Measurements from ENCODE around the gene ZSWIM5. TPM values are rescaled to one million over a fixed set of nuclear protein-coding genes. Genes with fewer than 3 reads are reported as not detected.
"Not testable (repeated sequence)": the region's sequence is repeated elsewhere in the genome, so short reads cannot be mapped to it uniquely, and the experiment has no call there.

The ZSWIM5 gene
- total and polyA plus RNA-seq, 7 experiments from 2014 or later, result 0.17 to 3.6 (median 2.0) TPM

- H3K27ac Mint-ChIP-seq, result no peak overlapping the region
- POLR2A ChIA-PET, result no interaction called here
- Histone ChIP-seq H3K4me1 (ENCODE audit: control insufficient read depth in 2 of 2, insufficient read depth in 2 of 2, low read length in 2 of 2) (no peaks in the 10 kb centered on the region), H3K4me3 (ENCODE audit: low read length) (no peak overlapping the region), H3K36me3 (ENCODE audit: control insufficient read depth in 2 of 3, insufficient read depth in 3 of 3, low read length in 3 of 3) (no peaks in the 10 kb centered on the region), H3K9me3 (ENCODE audit: control insufficient read depth in 2 of 3, low read length in 3 of 3) (no peaks in the 10 kb centered on the region), H3K27ac (ENCODE audit: low read depth, low read length) (no peak overlapping the region), H3K27me3 (ENCODE audit: control insufficient read depth in 2 of 2, insufficient read depth in 2 of 2, low read length in 2 of 2) (no peaks in the 10 kb centered on the region)
- no peaks in the 10 kb centered on the region for H3K4me1 Mint-ChIP-seq
- CTCF ChIA-PET, result no interaction called here
- H3K9me3 Mint-ChIP-seq, result peaks cover 3 to 38% (median 15%) of the 10 kb centered on the region in 11 donors
- intact Hi-C loops (cut with micrococcal nuclease), result no loop called here
- peaks cover 0 to 15% (median 1%) of the 10 kb centered on the region in 5 donors for H3K36me3 Mint-ChIP-seq
- H3K27me3 Mint-ChIP-seq, result peaks cover 0 to 41% (median 0%) of the 10 kb centered on the region in 5 donors
- no peak overlapping the region for H3K4me3 Mint-ChIP-seq
- DNase-seq (no peak), ATAC-seq (no peak)
Observed at GRCh38 chr1:45071567-45071966, 134.8 kb downstream of the ZSWIM5 start.

DNA sequence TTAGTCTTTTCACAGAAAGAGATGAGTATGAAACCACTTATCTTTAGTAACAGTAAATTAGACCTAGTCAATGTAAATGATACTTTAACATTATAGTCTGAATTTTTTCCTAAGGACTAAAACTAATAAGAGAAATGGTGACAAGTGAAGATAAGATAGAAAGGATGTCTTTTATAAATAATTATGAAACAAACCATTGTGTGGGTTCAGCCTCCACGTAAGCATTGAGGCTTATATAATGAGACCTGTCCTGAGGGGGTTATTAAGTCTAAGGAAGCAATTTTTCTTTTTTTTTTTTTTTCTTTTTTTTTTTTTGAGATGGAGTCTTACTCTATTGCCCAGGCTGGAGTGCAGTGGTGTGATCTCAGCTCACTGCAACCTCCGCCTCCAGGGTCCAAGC, 138.6 kb downstream of the ZSWIM5 start:
- ChIA-PET CTCF (no interaction called here), POLR2A (interaction anchor here (0.6 kb wide), 1 partner anchor 1077 kb away, joined by 4 read pairs; no protein-coding TSS in a partner anchor)
- no peak for ATAC-seq
- Mint-ChIP-seq H3K4me3 (no peak overlapping the region), H3K27me3 (peaks cover 0 to 14% (median 0%) of the 10 kb centered on the region in 5 donors), H3K9me3 (peaks cover 0 to 9% (median 3%) of the 10 kb centered on the region in 11 donors), H3K36me3 (no peaks in the 10 kb centered on the region), H3K4me1 (no peaks in the 10 kb centered on the region), H3K27ac (no peak overlapping the region)
- no peaks in the 10 kb centered on the region for H3K9me3 ChIP-seq (ENCODE audit: control insufficient read depth in 2 of 3, low read length in 3 of 3)
- H3K27ac ChIP-seq (ENCODE audit: low read depth, low read length), result no peak overlapping the region
- no peaks in the 10 kb centered on the region for H3K27me3 ChIP-seq (ENCODE audit: control insufficient read depth in 2 of 2, insufficient read depth in 2 of 2, low read length in 2 of 2)
- no peak overlapping the region for H3K4me3 ChIP-seq (ENCODE audit: low read length)
- DNase-seq, result no peak
- no peaks in the 10 kb centered on the region for H3K4me1 ChIP-seq (ENCODE audit: control insufficient read depth in 2 of 2, insufficient read depth in 2 of 2, low read length in 2 of 2)
- H3K36me3 ChIP-seq (ENCODE audit: control insufficient read depth in 2 of 3, insufficient read depth in 3 of 3, low read length in 3 of 3), result no peaks in the 10 kb centered on the region
- intact Hi-C loops (cut with micrococcal nuclease), result no loop called here

DNA sequence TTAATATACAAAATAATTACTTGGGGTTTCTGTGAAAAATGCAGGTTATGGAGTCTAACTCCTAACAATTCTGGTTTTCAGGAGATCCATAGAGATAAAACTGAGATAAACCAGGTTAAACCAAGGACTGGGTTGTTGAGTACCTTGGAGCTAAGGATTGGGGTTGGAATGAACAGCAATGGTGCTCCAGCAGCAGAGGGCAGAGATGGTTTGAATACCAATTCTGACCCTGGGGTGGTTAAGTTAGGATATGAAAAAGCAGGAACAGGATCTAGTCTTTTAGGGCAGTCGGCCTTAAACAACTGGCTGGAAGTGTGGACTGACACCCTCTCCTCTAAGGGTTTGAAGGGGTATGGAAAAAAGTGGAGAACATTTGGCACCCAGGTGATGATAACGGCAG, 141.3 kb downstream of the ZSWIM5 start:
- Histone ChIP-seq H3K9me3 (ENCODE audit: control insufficient read depth in 2 of 3, low read length in 3 of 3) (no peaks in the 10 kb centered on the region), H3K27me3 (ENCODE audit: control insufficient read depth in 2 of 2, insufficient read depth in 2 of 2, low read length in 2 of 2) (no peaks in the 10 kb centered on the region), H3K36me3 (ENCODE audit: control insufficient read depth in 2 of 3, insufficient read depth in 3 of 3, low read length in 3 of 3) (no peaks in the 10 kb centered on the region), H3K27ac (ENCODE audit: low read depth, low read length) (no peak overlapping the region), H3K4me3 (ENCODE audit: low read length) (no peak overlapping the region), H3K4me1 (ENCODE audit: control insufficient read depth in 2 of 2, insufficient read depth in 2 of 2, low read length in 2 of 2) (no peaks in the 10 kb centered on the region)
- H3K27ac Mint-ChIP-seq, result no peak overlapping the region
- H3K27me3 Mint-ChIP-seq, result peaks cover 0 to 2% (median 0%) of the 10 kb centered on the region in 5 donors
- H3K9me3 Mint-ChIP-seq, result peaks cover 0 to 5% (median 0%) of the 10 kb centered on the region in 11 donors
- H3K4me1 Mint-ChIP-seq, result no peaks in the 10 kb centered on the region
- ATAC-seq (no peak), DNase-seq (no peak)
- no peak overlapping the region for H3K4me3 Mint-ChIP-seq
- intact Hi-C loops (cut with micrococcal nuclease), result no loop called here
- POLR2A ChIA-PET, result interaction anchor here (0.5 kb wide), 1 partner anchor 32 kb away, joined by 3 read pairs; no protein-coding TSS in a partner anchor
- CTCF ChIA-PET, result interaction anchor here (0.7 kb wide), 1 partner anchor 353 kb away, joined by 3 read pairs; no protein-coding TSS in a partner anchor
- no peaks in the 10 kb centered on the region for H3K36me3 Mint-ChIP-seq

DNA sequence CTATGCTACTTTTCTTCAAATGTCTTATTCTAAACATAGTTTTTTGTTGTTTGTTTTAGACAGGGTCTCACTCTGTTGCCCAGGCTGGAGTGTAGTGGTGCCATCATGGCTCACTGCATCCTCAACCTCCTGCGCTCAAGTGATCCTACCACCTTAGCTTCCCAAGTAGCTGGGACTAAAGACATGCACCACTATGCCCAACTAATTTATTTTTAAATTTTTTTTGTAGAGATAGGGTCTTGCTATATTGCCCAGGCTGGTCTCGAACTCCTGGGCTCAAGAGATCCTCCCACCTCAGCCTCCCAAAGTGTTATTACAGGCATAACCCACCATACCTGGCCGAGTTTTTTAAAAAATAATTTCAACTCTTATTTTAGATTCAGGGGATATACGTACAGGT, 143.9 kb downstream of the ZSWIM5 start:
- not testable (repeated sequence) for H3K4me3 Mint-ChIP-seq

GRCh38 chr1:45059829-45060228, 146.6 kb downstream of the ZSWIM5 start:
- Histone ChIP-seq H3K36me3 (ENCODE audit: control insufficient read depth in 2 of 3, insufficient read depth in 3 of 3, low read length in 3 of 3) (no peaks in the 10 kb centered on the region), H3K4me1 (ENCODE audit: control insufficient read depth in 2 of 2, insufficient read depth in 2 of 2, low read length in 2 of 2) (no peaks in the 10 kb centered on the region), H3K27ac (ENCODE audit: low read depth, low read length) (no peak overlapping the region), H3K4me3 (ENCODE audit: low read length) (no peak overlapping the region), H3K27me3 (ENCODE audit: control insufficient read depth in 2 of 2, insufficient read depth in 2 of 2, low read length in 2 of 2) (no peaks in the 10 kb centered on the region), H3K9me3 (ENCODE audit: control insufficient read depth in 2 of 3, low read length in 3 of 3) (no peaks in the 10 kb centered on the region)
- Mint-ChIP-seq H3K9me3 (no peaks in the 10 kb centered on the region), H3K36me3 (peaks cover 0 to 18% (median 0%) of the 10 kb centered on the region in 5 donors), H3K4me3 (no peak overlapping the region), H3K4me1 (no peaks in the 10 kb centered on the region), H3K27me3 (no peaks in the 10 kb centered on the region), H3K27ac (no peak overlapping the region)
- CTCF ChIA-PET, result no interaction called here
- intact Hi-C loops (cut with micrococcal nuclease), result loop anchor here in 1 of 2 donors (10.0 kb wide), 1 partner anchor 145 kb away; the partner anchor contains the start of gene ZSWIM5
- POLR2A ChIA-PET, result no interaction called here
- DNase-seq (no peak), ATAC-seq (no peak)

More for the DNA sequence above, 143.9 kb downstream of the ZSWIM5 start:
- DNase-seq; H3K36me3 Mint-ChIP-seq; H3K36me3 ChIP-seq (ENCODE audit: control insufficient read depth in 2 of 3, insufficient read depth in 3 of 3, low read length in 3 of 3); H3K27me3 ChIP-seq (ENCODE audit: control insufficient read depth in 2 of 2, insufficient read depth in 2 of 2, low read length in 2 of 2); H3K27ac ChIP-seq (ENCODE audit: low read depth, low read length); H3K4me3 ChIP-seq (ENCODE audit: low read length); H3K4me1 ChIP-seq (ENCODE audit: control insufficient read depth in 2 of 2, insufficient read depth in 2 of 2, low read length in 2 of 2); H3K4me1 Mint-ChIP-seq; H3K9me3 Mint-ChIP-seq; POLR2A ChIA-PET; ATAC-seq; H3K9me3 ChIP-seq (ENCODE audit: control insufficient read depth in 2 of 3, low read length in 3 of 3); H3K27ac Mint-ChIP-seq; H3K27me3 Mint-ChIP-seq; intact Hi-C loops (cut with micrococcal nuclease); CTCF ChIA-PET: not testable (repeated sequence)

DNA sequence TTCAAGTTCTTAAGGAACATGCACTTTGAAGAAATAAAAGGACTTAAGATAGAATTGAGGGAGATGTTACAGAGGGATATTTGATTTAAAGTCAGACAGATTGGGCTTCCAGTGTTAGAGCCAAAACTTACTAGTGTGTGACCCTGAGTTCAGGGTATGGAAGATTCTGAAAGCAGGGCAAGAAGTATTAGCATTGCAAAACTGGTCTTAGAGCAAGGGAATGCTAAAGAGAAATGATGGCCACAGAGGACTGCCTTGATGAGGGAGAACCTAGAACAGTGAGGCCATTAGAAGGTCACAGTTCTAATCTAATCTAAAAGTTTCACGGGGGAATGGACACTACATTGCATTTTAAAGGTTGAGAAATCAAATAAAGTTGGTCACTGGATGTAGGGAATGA, 148.9 kb downstream of the ZSWIM5 start:
- ChIA-PET CTCF (no interaction called here), POLR2A (no interaction called here)
- DNase-seq (no peak), ATAC-seq (no peak)
- Histone ChIP-seq H3K27ac (ENCODE audit: low read depth, low read length) (no peak overlapping the region), H3K9me3 (ENCODE audit: control insufficient read depth in 2 of 3, low read length in 3 of 3) (no peaks in the 10 kb centered on the region), H3K4me3 (ENCODE audit: low read length) (no peak overlapping the region), H3K36me3 (ENCODE audit: control insufficient read depth in 2 of 3, insufficient read depth in 3 of 3, low read length in 3 of 3) (no peaks in the 10 kb centered on the region), H3K4me1 (ENCODE audit: control insufficient read depth in 2 of 2, insufficient read depth in 2 of 2, low read length in 2 of 2) (no peaks in the 10 kb centered on the region), H3K27me3 (ENCODE audit: control insufficient read depth in 2 of 2, insufficient read depth in 2 of 2, low read length in 2 of 2) (no peaks in the 10 kb centered on the region)
- no peaks in the 10 kb centered on the region for H3K27me3 Mint-ChIP-seq
- H3K27ac Mint-ChIP-seq, result no peak overlapping the region
- H3K9me3 Mint-ChIP-seq, result no peaks in the 10 kb centered on the region
- H3K36me3 Mint-ChIP-seq, result peaks cover 0 to 18% (median 0%) of the 10 kb centered on the region in 5 donors
- no peak overlapping the region for H3K4me3 Mint-ChIP-seq
- intact Hi-C loops (cut with micrococcal nuclease), result loop anchor here in 1 of 2 donors (10.0 kb wide), 1 partner anchor 147 kb away; the partner anchor contains the start of gene ZSWIM5
- H3K4me1 Mint-ChIP-seq, result no peaks in the 10 kb centered on the region
